Chondrocyte (in vitro differentiated cells): ENCODE results near the gene PLVAP. TPM values are rescaled to one million over a fixed set of nuclear protein-coding genes. Genes with fewer than 3 reads are reported as not detected.

Experiments
- DNase-seq: peaks from one replicate; pipeline ENCODE4 v3.0.0; 2021; ENCODE audit warnings: mixed read lengths, low spot score
- H3K27ac Mint-ChIP-seq: one replicate; pipeline ENCODE4 v1.8.0; 2021; ENCODE audit warnings: mild to moderate bottlenecking, moderate library complexity, mixed read lengths; ENCODE audit not compliant: unreplicated experiment
- H3K27me3 Mint-ChIP-seq: 2 replicates; pipeline ENCODE4 v1.8.0; 2021; ENCODE audit warnings: low read depth, mixed read lengths
- H3K36me3 Mint-ChIP-seq: 2 replicates; pipeline ENCODE4 v1.8.0; 2021; ENCODE audit warnings: low read depth, mixed read lengths
- H3K4me1 Mint-ChIP-seq: 2 replicates; pipeline ENCODE4 v1.8.0; 2021; ENCODE audit warnings: low read depth, mild to moderate bottlenecking, mixed read lengths
- H3K4me3 Mint-ChIP-seq: one replicate; pipeline ENCODE4 v1.8.0; 2021; ENCODE audit warnings: mild to moderate bottlenecking, moderate library complexity, mixed read lengths; ENCODE audit not compliant: unreplicated experiment
- H3K9me3 Mint-ChIP-seq: 2 replicates; pipeline ENCODE4 v1.8.0; 2021; ENCODE audit warnings: low read depth, mixed read lengths
- CTCF ChIP-seq: fragments of 200-600 bp; sonication (generic); IDR thresholded peaks from 2 replicates; pipeline ENCODE4 v1.5.0; 2021; ENCODE audit warnings: antibody characterized with exemption, mild to moderate bottlenecking, moderate library complexity
- total RNA-seq: library from RNA; stranded (reverse); gene quantifications from 3 replicates; pipeline ENCODE4 v1.2.1, GENCODE V29; 2021

PLVAP gene
- total RNA-seq, 1 donor from 2014 or later = 0.22 TPM

DNA sequence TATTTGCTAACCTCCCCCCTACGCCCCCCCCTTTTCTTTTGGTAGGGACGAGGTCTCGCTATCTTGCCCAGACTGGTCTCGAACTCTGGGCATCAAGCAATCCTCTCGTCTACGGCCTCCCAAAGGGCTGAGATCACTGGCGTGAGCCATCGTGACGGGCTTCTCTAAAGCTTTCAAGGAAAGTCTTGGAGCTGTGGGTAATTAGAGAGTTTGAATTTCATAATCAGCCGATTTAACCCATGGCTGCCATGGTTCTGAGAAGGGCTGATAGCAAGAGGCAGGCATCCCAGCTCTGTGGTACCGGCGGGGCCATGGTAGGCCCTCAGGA lies 73.2 kb downstream of the PLVAP start:
- no peak for DNase-seq
- H3K27ac Mint-ChIP-seq = no peak overlapping the region
- H3K9me3 Mint-ChIP-seq = no peaks in the 10 kb centered on the region
- peak overlapping the region; percentile 57 for H3K4me3 Mint-ChIP-seq
- H3K4me1 Mint-ChIP-seq = peaks cover 32% of the 10 kb centered on the region
- no peaks in the 10 kb centered on the region for H3K36me3 Mint-ChIP-seq
- no peaks in the 10 kb centered on the region for H3K27me3 Mint-ChIP-seq
- TF ChIP-seq CTCF = no peak

GRCh38 chr19:17303167-17303939 lies 73.8 kb downstream of the PLVAP start, which contains the start of gene ABHD8:
ABHD8 (minus strand) TSS chr19:17303425; CDS start chr19:17301616, 1,809 bp downstream.
- H3K36me3 Mint-ChIP-seq = no peaks in the 10 kb centered on the region
- no peaks in the 10 kb centered on the region for H3K27me3 Mint-ChIP-seq
- H3K4me3 Mint-ChIP-seq = peak within 1 kb of the TSS; percentile 57
- peak; percentile 98 for DNase-seq
- peak; percentile 77 for TF ChIP-seq CTCF
- H3K4me1 Mint-ChIP-seq = peaks cover 32% of the 10 kb centered on the region
- peak within 1 kb of the TSS; percentile 41 for H3K27ac Mint-ChIP-seq
- no peaks in the 10 kb centered on the region for H3K9me3 Mint-ChIP-seq

- Mint-ChIP-seq H3K4me3 (peak overlapping the region; percentile 57), H3K36me3 (peaks cover 1% of the 10 kb centered on the region), H3K27me3 (no peaks in the 10 kb centered on the region), H3K27ac (no peak overlapping the region), H3K9me3 (no peaks in the 10 kb centered on the region), H3K4me1 (peaks cover 29% of the 10 kb centered on the region)
- no peak for TF ChIP-seq CTCF
- DNase-seq = no peak
Measured at GRCh38 chr19:17302391-17303166, 74.6 kb downstream of the PLVAP start.

Other genes with a start within 250 kb of the PLVAP start
- gene USE1, start 162.0 kb downstream of the PLVAP start, total RNA-seq = 27.3 to 31.7 TPM (median 29.9 TPM) in 3 replicates
- 21.1 to 23.8 TPM (median 22.3 TPM) in 3 replicates for gene OCEL1, start 151.1 kb downstream of the PLVAP start, total RNA-seq
- gene NR2F6, start 131.4 kb downstream of the PLVAP start, total RNA-seq = 31.9 to 45.0 TPM (median 43.7 TPM) in 3 replicates
- not detected in 3 replicates for gene USHBP1, start 112.6 kb downstream of the PLVAP start, total RNA-seq
- 83.3 to 100 TPM (median 91.2 TPM) in 3 replicates for gene BABAM1, start 109.9 kb downstream of the PLVAP start, total RNA-seq
- gene ANKLE1, start 95.4 kb downstream of the PLVAP start, total RNA-seq = 0.38 to 0.57 TPM (median 0.53 TPM) in 3 replicates
- gene ABHD8, start 73.9 kb downstream of the PLVAP start, total RNA-seq = 3.5 to 6.6 TPM (median 5.9 TPM) in 3 replicates
- gene MRPL34, start 71.5 kb downstream of the PLVAP start, total RNA-seq = 56.6 to 68.7 TPM (median 61.7 TPM) in 3 replicates
- gene DDA1, start 67.8 kb downstream of the PLVAP start, total RNA-seq = 53.0 to 66.6 TPM (median 63.9 TPM) in 3 replicates
- 16.7 to 18.9 TPM (median 16.8 TPM) in 3 replicates for gene ANO8, start 42.5 kb downstream of the PLVAP start, total RNA-seq
- 16.7 to 20.9 TPM (median 20.6 TPM) in 3 replicates for gene GTPBP3, start 39.8 kb downstream of the PLVAP start, total RNA-seq
- gene CCDC194, start 16.9 kb upstream of the PLVAP start, total RNA-seq = not detected in 3 replicates
- gene BST2, start 28.3 kb upstream of the PLVAP start, total RNA-seq = not detected in 3 replicates
- gene MVB12A, start 42.7 kb upstream of the PLVAP start, total RNA-seq = 36.3 to 46.7 TPM (median 39.4 TPM) in 3 replicates
- 0.27 to 0.57 TPM (median 0.28 TPM) in 3 replicates for gene TMEM221, start 71.3 kb upstream of the PLVAP start, total RNA-seq
- gene NXNL1, start 83.6 kb upstream of the PLVAP start, total RNA-seq = not detected in 3 replicates
- gene SLC27A1, start 93.2 kb upstream of the PLVAP start, total RNA-seq = 6.8 to 7.9 TPM (median 7.7 TPM) in 3 replicates
- gene PGLS, start 134.3 kb upstream of the PLVAP start, total RNA-seq = 73.7 to 112 TPM (median 108 TPM) in 3 replicates
- 113 to 146 TPM (median 140 TPM) in 3 replicates for gene COLGALT1, start 178.3 kb upstream of the PLVAP start, total RNA-seq